ENCODE data around the gene USP47.

The USP47 gene

DNA sequence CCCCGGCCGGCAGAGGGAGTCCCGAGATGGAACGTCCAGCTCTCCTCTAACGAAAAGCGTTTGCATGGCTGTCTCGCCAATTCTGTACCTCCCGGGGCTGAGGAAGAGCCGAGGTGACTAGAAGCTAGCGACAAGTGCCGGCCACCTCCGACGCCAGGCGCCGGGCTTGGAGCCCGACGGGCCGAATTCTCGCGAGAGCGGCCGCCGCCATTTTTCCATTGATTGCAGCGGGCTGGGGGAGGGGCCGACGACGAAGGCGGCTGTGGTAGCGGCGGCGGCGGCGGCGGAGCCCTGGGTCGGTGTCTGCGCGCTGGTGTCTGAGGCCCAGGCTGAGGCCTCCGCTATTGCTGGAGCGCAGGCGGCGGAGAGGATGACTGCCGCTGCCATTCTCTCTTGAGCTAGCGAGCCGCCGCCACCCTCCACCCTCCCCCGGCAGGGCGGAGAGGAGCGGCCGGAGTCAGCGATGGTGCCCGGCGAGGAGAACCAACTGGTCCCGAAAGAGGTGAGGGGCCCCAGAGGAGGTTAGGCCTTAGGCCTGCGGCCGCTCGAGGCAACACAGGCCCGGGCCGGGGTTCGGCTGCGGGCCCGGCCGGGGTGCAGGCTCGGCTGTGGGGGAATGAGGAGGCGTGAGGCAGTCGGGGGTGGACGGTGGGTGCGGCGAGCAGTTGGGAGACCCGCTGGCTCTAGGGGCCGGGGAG lies at the start of gene USP47:
Gene USP47, plus strand, starts transcription at position 250 of the 698 bp plus-strand sequence. Its CDS starts 214 bp downstream, at position 464.
- DNase-seq = peak; percentile 94

DNA sequence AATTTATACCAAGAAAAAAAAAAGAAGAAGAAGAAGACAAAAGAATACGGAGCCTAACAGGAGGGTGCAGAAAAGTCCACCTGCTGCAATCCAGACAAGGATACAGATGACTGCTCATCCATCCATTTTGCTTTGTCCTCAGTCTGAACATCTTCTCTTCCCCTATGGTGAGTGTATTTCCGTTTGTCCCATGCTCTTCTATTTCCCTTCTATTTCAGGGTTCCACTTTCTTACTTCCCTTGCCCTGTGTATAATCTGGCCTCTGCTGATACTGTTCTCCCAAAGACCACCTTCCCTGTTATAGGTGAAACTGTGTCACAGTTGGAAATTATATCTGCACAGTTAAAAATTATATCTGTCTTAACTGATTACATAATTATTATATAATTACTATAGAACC lies 48.7 kb upstream of the USP47 start:
- no peak for DNase-seq

- DNase-seq = peak; percentile 85
Measured at GRCh38 chr11:11798586-11799438, 43.0 kb upstream of the USP47 start.

DNA sequence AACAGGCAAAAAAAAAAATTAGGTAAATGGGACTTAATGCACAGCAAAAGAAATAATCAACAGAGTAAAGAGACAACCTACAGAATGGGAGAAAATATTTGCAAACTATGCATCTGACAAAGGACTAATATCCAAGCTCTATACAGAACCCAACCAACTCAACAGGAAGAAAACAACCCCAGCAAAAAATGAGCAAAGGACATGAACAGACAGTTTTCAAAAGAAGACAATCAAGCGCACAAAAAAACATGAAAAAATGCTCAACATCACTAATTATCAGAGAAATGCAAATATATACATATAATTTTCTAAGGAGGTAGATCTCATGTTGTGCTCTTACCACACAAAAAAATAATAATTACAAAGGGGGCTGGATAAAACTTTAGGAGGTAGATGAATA lies 36.5 kb upstream of the USP47 start:
- no peak for DNase-seq

DNA sequence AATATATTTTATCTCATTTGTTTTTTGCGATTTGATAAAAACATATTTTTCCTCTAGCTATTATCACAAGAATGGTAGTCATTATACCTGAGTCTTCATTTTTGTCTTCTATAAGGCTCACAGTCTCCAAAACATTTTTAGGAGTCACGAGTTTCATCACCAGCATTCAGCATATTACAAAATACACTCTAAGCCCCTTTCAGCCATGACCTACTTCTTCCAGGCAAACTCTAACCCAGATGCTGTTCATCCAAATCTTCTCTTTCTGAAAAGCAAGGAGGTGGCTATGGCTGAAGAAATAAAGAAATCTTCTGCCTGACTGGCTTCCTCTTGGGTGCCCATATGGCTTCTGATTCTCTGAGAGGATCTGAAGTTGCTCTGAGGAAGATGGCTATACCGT lies 35.7 kb upstream of the USP47 start:
- DNase-seq = no peak

GRCh38 chr11:11806586-11806985 lies 35.2 kb upstream of the USP47 start:
- DNase-seq = no peak

GRCh38 chr11:11807811-11808782 lies 33.7 kb upstream of the USP47 start:
- no peak for DNase-seq

- DNase-seq = no peak
Measured at GRCh38 chr11:11808992-11809615, 32.7 kb upstream of the USP47 start.

GRCh38 chr11:11810764-11811726 lies 30.7 kb upstream of the USP47 start:
- DNase-seq = no peak

GRCh38 chr11:11813288-11813962 lies 28.3 kb upstream of the USP47 start:
- no peak for DNase-seq

- DNase-seq = peak; percentile 16
Measured at GRCh38 chr11:11814614-11815452, 26.9 kb upstream of the USP47 start.

DNA sequence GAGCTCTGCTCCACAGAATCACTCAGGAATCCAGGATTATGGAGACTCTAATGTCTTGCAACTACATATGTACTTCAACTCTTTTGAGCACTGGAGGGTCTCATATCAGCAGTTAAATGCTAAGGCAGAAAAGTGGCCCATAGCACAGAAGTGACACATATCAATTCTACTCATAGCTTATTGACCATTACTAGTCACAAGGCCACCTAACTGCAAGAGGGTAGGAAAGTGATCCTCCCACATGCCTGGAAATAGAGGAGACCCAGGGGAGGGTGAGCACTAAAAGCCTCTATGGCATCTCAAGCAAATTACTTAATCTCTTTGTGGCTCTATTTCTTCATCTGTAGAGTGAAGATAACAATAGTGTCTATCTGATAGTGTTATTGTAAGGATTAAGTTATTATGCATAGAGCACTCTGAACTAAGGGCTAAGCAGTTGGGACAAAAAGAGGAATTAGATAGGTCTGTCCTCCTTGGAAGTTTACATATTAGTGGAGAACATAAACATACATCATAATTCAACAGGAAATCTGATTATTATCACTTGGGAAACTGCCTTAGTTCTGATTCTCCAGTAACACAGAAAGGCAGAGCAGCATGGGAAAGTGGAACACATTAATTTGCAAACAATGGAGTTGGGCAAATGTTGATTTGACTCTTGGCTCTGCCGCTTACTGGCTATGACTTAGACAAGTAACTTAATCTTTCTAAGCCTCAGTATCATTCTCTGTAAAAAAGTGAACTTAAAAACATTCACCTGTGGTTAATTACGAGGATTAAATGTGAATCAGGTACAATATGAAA lies 25.1 kb upstream of the USP47 start:
- peak; percentile 37 for DNase-seq

- DNase-seq = no peak
Measured at GRCh38 chr11:11817957-11818356, 23.8 kb upstream of the USP47 start.

GRCh38 chr11:11818529-11819121 lies 23.1 kb upstream of the USP47 start:
- no peak for DNase-seq

DNA sequence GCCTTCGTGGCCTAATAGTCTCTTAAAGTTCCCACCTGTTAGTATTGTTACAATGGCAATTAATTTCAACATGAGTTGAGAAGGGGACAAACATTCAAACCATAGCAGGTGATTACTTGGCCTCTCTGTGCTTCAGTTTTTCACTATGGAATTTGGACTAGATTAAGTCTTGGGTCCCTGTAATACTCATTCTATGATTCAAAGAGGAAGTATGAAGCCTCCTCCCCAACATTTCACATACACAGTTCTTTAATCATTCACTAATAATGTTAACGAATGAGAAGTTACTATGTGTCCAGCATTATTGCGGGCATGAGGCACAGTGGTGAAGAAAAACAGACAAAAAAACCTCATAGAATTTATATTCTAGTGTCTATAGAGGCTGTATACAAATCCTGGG lies 19.9 kb upstream of the USP47 start:
- no peak for DNase-seq

- no peak for DNase-seq
Measured at GRCh38 chr11:11822946-11823345, 18.8 kb upstream of the USP47 start.

- no peak for DNase-seq
Measured at GRCh38 chr11:11826260-11826659, 15.5 kb upstream of the USP47 start.

DNA sequence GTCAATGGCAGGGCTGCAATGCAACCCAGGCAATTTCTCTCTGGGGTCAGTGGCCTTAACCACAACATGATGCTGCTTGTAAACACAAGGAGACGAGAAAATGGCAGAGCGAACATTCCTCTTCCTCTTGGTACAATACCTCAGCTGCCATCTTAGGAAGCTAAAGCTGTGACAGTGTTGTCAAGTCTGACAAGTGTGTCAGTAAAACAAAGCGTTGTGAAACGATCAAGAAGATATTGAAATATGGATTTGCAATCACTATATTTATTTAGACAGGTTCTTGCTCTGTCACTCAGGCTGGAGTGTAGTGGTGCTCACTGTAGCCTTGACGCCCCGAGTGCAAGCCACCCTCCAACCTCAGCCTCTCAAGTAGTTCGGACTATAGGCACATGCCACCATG lies 14.5 kb upstream of the USP47 start:
- no peak for DNase-seq
